B cell (primary cell): ENCODE measurements around the gene PRDM11. TPM values are rescaled to one million over a fixed set of nuclear protein-coding genes. Genes with fewer than 3 reads are reported as not detected.

Experiments
- ATAC-seq: fragments of 200-7000 bp; cut with Tn5 transposase; one replicate; pipeline ENCODE4 v1.10.0; 2021; ENCODE audit warnings: low read depth, mild to moderate bottlenecking, moderate number of reproducible peaks, moderate library complexity
- CTCF ChIA-PET: fragments of 350-600 bp; sonication (Branson Sonifier 250); formaldehyde crosslinking; loops from one replicate; lab custom pipeline; 2021; ENCODE audit warnings: antibody characterized with exemption, inconsistent platforms; lab: Charles Lee
- POLR2A ChIA-PET: fragments of 350-600 bp; sonication (Branson Sonifier 250); formaldehyde crosslinking; loops from one replicate; lab custom pipeline; 2021; ENCODE audit warnings: antibody characterized with exemption; lab: Charles Lee
- DNase-seq: peaks from one replicate; pipeline ENCODE4 v3.0.0; 2013
- H2AFZ ChIP-seq: 2 replicates; pipeline ENCODE4 v1.6.1; 2012; ENCODE audit warnings: mild to moderate bottlenecking, low read depth, low read length; ENCODE audit not compliant: insufficient read depth, poor library complexity, severe bottlenecking
- H3K27ac ChIP-seq, 2 donors: 1 replicate in 1 of 2; 2 replicates in 1 of 2; pipeline ENCODE4 v1.5.1; 2012 to 2013; ENCODE audit warnings: low read length in 2 of 2, mild to moderate bottlenecking in 2 of 2, moderate library complexity in 1 of 2
- H3K27me3 ChIP-seq, 4 experiments: fragments of 200-600 bp in 1 of 4; sonication (generic) in 1 of 4; replicated peaks in 1 of 4; 1 replicate in 2 of 4; 2 replicates in 2 of 4; pipeline versions ENCODE4 v1.6.1 to v1.7.0; 2013 to 2016; ENCODE audit warnings: low read length in 3 of 4, mild to moderate bottlenecking in 2 of 4, mixed read lengths in 1 of 4, moderate library complexity in 1 of 4; ENCODE audit not compliant: insufficient read depth in 4 of 4, control insufficient read depth in 3 of 4; ENCODE audit errors: control extremely low read depth in 1 of 4
- H3K36me3 ChIP-seq, 2 experiments: replicated peaks in 1 of 2; 1 replicate in 1 of 2; 2 replicates in 1 of 2; pipeline versions ENCODE4 v1.6.1 to v1.7.1; 2013; ENCODE audit warnings: low read length in 1 of 2; ENCODE audit not compliant: insufficient read depth in 2 of 2, control insufficient read depth in 1 of 2; ENCODE audit errors: control extremely low read depth in 1 of 2, extremely low read depth in 1 of 2
- H3K4me1 ChIP-seq, 2 donors: fragments of 200-600 bp in 1 of 2; sonication (generic) in 1 of 2; 1 replicate in 1 of 2; 2 replicates in 1 of 2; pipeline versions ENCODE4 v1.5.1 to v1.6.1; 2013 to 2017; ENCODE audit warnings: low read length in 2 of 2; ENCODE audit not compliant: control insufficient read depth in 2 of 2, insufficient read depth in 2 of 2
- H3K4me2 ChIP-seq: replicated peaks from 2 replicates; pipeline ENCODE3; 2012; ENCODE audit warnings: mild to moderate bottlenecking, low read depth, low read length; ENCODE audit not compliant: poor library complexity, severe bottlenecking
- H3K4me3 ChIP-seq, 5 experiments: fragments of 200-600 bp in 1 of 5; sonication (generic) in 1 of 5; 1 replicate in 3 of 5; 2 replicates in 2 of 5; pipeline versions ENCODE4 v1.5.1 to v1.7.0; 2011 to 2016; ENCODE audit warnings: low read length in 4 of 5, mild to moderate bottlenecking in 4 of 5, low read depth in 2 of 5, control low read depth in 1 of 5, moderate library complexity in 1 of 5; ENCODE audit not compliant: insufficient read depth in 1 of 5; ENCODE audit errors: control extremely low read depth in 1 of 5, extremely low read depth in 1 of 5
- H3K79me2 ChIP-seq: fragments of 200-600 bp; sonication (generic); one replicate; pipeline ENCODE4 v1.6.0; 2016; ENCODE audit warnings: low read length; ENCODE audit not compliant: control insufficient read depth, insufficient read depth
- H3K9ac ChIP-seq: fragments of 200-600 bp; sonication (generic); 2 replicates; pipeline ENCODE4 v1.6.1; 2017; ENCODE audit warnings: mild to moderate bottlenecking, low read length, moderate library complexity
- H3K9me3 ChIP-seq, 3 donors: one replicate each; pipeline versions ENCODE4 v1.6.1 to v1.7.1; 2013; ENCODE audit warnings: low read length in 2 of 3; ENCODE audit not compliant: control insufficient read depth in 2 of 3, insufficient read depth in 1 of 3; ENCODE audit errors: control extremely low read depth in 1 of 3
- H4K20me1 ChIP-seq: 2 replicates; pipeline ENCODE4 v1.6.0; 2012; ENCODE audit warnings: mild to moderate bottlenecking, low read length; ENCODE audit not compliant: insufficient read depth, control insufficient read depth, poor library complexity, severe bottlenecking
- H3K27ac Mint-ChIP-seq: one replicate; pipeline ENCODE4 v1.8.0; 2021; ENCODE audit warnings: mixed read lengths
- H3K27me3 Mint-ChIP-seq: one replicate; pipeline ENCODE4 v1.8.0; 2021; ENCODE audit warnings: mixed read lengths
- H3K4me1 Mint-ChIP-seq: one replicate; pipeline ENCODE4 v1.8.0; 2021; ENCODE audit warnings: mixed read lengths
- H3K4me3 Mint-ChIP-seq: one replicate; pipeline ENCODE4 v1.8.0; 2021; ENCODE audit warnings: mixed read lengths
- H3K9me3 Mint-ChIP-seq: one replicate; pipeline ENCODE4 v1.8.0; 2022; ENCODE audit warnings: mixed read lengths; ENCODE audit not compliant: insufficient read depth
- CTCF ChIP-seq: fragments of 200-600 bp; IDR thresholded peaks from one replicate; pipeline ENCODE4 v1.8.0; 2022; ENCODE audit warnings: antibody characterized with exemption, mild to moderate bottlenecking
- EZH2 ChIP-seq: IDR thresholded peaks from 2 replicates; pipeline ENCODE4 v1.6.1; 2012; ENCODE audit warnings: borderline replicate concordance, low read depth, mild to moderate bottlenecking, moderate library complexity, low read length; ENCODE audit not compliant: insufficient read depth, poor library complexity, severe bottlenecking
- WGBS: methylation state at CpG from one replicate; pipeline ENCODE4 v1.1.5; 2013; ENCODE audit warnings: missing lambda C conversion rate; ENCODE audit not compliant: insufficient coverage; 5-methylcytosine and 5-hydroxymethylcytosine counted together
- intact Hi-C: fragments of 100-400 bp; cut with micrococcal nuclease; formaldehyde crosslinking; loops from one replicate; pipeline ENCODE4 v1.10.0; 2022
- polyA plus RNA-seq: library from polyadenylated mRNA; depleted of rRNA; stranded (reverse); fragments of >200 nt; gene quantifications from 2 replicates; pipeline ENCODE4 v1.2.3, GENCODE V29; 2012
- total RNA-seq, 2 donors: library from RNA; stranded (reverse); fragments of 120-200 nt in 1 of 2; gene quantifications; 1 replicate in 1 of 2; 2 replicates in 1 of 2; pipeline versions ENCODE4 v1.2.3 to v1.2.4, GENCODE V29; 2013 to 2022

Gene PRDM11
- total and polyA plus RNA-seq, 2 donors (not counting 1 experiment from before 2014, with no cell fraction given) = 9.5 to 26.2 TPM

- intact Hi-C loops = no loop called here
- no peak for TF ChIP-seq EZH2
- TF ChIP-seq CTCF = no peak
- ChIA-PET POLR2A (no interaction called here), CTCF (no interaction called here)
- no peak overlapping the region for H3K4me2 ChIP-seq
- H3K4me1 Mint-ChIP-seq = no peaks in the 10 kb centered on the region
- H3K4me3 ChIP-seq = no peak overlapping the region
- H4K20me1 ChIP-seq = no peaks in the 10 kb centered on the region
- H3K27ac Mint-ChIP-seq = no peak overlapping the region
- H3K36me3 ChIP-seq = no peaks in the 10 kb centered on the region
- peaks cover 0 to 20% (median 4%) of the 10 kb centered on the region in 4 experiments for H3K27me3 ChIP-seq
- no peaks in the 10 kb centered on the region for H3K4me1 ChIP-seq
- DNase-seq (no peak), ATAC-seq (no peak)
- no peaks in the 10 kb centered on the region for H3K79me2 ChIP-seq
- H3K27me3 Mint-ChIP-seq = peaks cover 75% of the 10 kb centered on the region
- no peak overlapping the region for H3K27ac ChIP-seq
- H3K9me3 ChIP-seq = no peaks in the 10 kb centered on the region
- 97% methylated on average over 6 of the region's 13 CpGs for WGBS
- H3K4me3 Mint-ChIP-seq = no peak overlapping the region
- peaks cover 2% of the 10 kb centered on the region for H3K9me3 Mint-ChIP-seq
- H2AFZ ChIP-seq = no peak overlapping the region
- H3K9ac ChIP-seq = no peak overlapping the region
These were observed 121.3 kb downstream of the PRDM11 start for GRCh38 chr11:45267652-45268299.

- DNase-seq (no peak), ATAC-seq (no peak)
- Histone ChIP-seq H3K4me3 (no peak overlapping the region), H3K27ac (no peak overlapping the region), H4K20me1 (no peaks in the 10 kb centered on the region), H3K9me3 (no peaks in the 10 kb centered on the region), H3K4me2 (no peak overlapping the region), H3K36me3 (no peaks in the 10 kb centered on the region), H3K27me3 (peaks cover 0 to 17% (median 4%) of the 10 kb centered on the region in 4 experiments), H3K79me2 (no peaks in the 10 kb centered on the region), H2AFZ (no peak overlapping the region), H3K9ac (no peak overlapping the region), H3K4me1 (no peaks in the 10 kb centered on the region)
- no peaks in the 10 kb centered on the region for H3K4me1 Mint-ChIP-seq
- intact Hi-C loops = no loop called here
- ChIA-PET POLR2A (no interaction called here), CTCF (no interaction called here)
- H3K27ac Mint-ChIP-seq = no peak overlapping the region
- peaks cover 68% of the 10 kb centered on the region for H3K27me3 Mint-ChIP-seq
- H3K9me3 Mint-ChIP-seq = peaks cover 2% of the 10 kb centered on the region
- no peak overlapping the region for H3K4me3 Mint-ChIP-seq
- TF ChIP-seq CTCF (no peak), EZH2 (no peak)
These were observed 123.2 kb downstream of the PRDM11 start for GRCh38 chr11:45269678-45270077.
